GM21390 (cell line): Measurements from ENCODE around the gene NBR1.
"Not testable (repeated sequence)": the region's sequence is repeated elsewhere in the genome, so short reads cannot be mapped to it uniquely, and the experiment has no call there.

Experiments
- ATAC-seq: cut with Tn5 transposase; IDR thresholded peaks from one replicate; pipeline ENCODE4 v1.9.1; 2021; ENCODE audit not compliant: unreplicated experiment

Gene NBR1

GRCh38 chr17:43170766-43171585 is at the start of gene NBR1:
NBR1 (plus strand) TSS chr17:43171214; CDS start chr17:43175800, 4,586 bp downstream.
- peak; percentile 77 for ATAC-seq

GRCh38 chr17:43125133-43125966 is 45.7 kb upstream of the NBR1 start, which contains the start of gene BRCA1:
BRCA1 (minus strand) TSS chr17:43125364; CDS start chr17:43124096, 1,268 bp downstream.
- peak; percentile 96 for ATAC-seq

GRCh38 chr17:43125967-43126910 is 44.8 kb upstream of the NBR1 start:
- ATAC-seq: no peak

- no peak for ATAC-seq
Measured at GRCh38 chr17:43126911-43127290, 44.1 kb upstream of the NBR1 start.

- not testable (repeated sequence) for ATAC-seq
Measured at GRCh38 chr17:43127333-43127876, 43.6 kb upstream of the NBR1 start.

- ATAC-seq: no peak
Measured at GRCh38 chr17:43129671-43130010, 41.4 kb upstream of the NBR1 start.

- no peak for ATAC-seq
Measured at GRCh38 chr17:43132117-43132516, 38.9 kb upstream of the NBR1 start.

- not testable (repeated sequence) for ATAC-seq
Measured at GRCh38 chr17:43133439-43133838, 37.6 kb upstream of the NBR1 start.

- ATAC-seq: no peak
Measured at GRCh38 chr17:43134774-43135453, 36.1 kb upstream of the NBR1 start.

GRCh38 chr17:43135454-43135819 is 35.6 kb upstream of the NBR1 start:
- ATAC-seq: no peak

- ATAC-seq: not testable (repeated sequence)
Measured at GRCh38 chr17:43136574-43136973, 34.4 kb upstream of the NBR1 start.

- ATAC-seq: not testable (repeated sequence)
Measured at GRCh38 chr17:43138531-43138930, 32.5 kb upstream of the NBR1 start.

- no peak for ATAC-seq
Measured at GRCh38 chr17:43140396-43141332, 30.4 kb upstream of the NBR1 start.

- no peak for ATAC-seq
Measured at GRCh38 chr17:43142153-43142552, 28.9 kb upstream of the NBR1 start.

- ATAC-seq: no peak
Measured at GRCh38 chr17:43143201-43143600, 27.8 kb upstream of the NBR1 start.

GRCh38 chr17:43146649-43147048 is 24.4 kb upstream of the NBR1 start:
- no peak for ATAC-seq

GRCh38 chr17:43151880-43152456 is 19.0 kb upstream of the NBR1 start:
- ATAC-seq: no peak

GRCh38 chr17:43153197-43153835 is 17.7 kb upstream of the NBR1 start:
- ATAC-seq: not testable (repeated sequence)
